Mucosa of rectum (tissue), 2 donors: Measurements from ENCODE around the gene FAM228B.
"Not testable (repeated sequence)": the region's sequence is repeated elsewhere in the genome, so short reads cannot be mapped to it uniquely, and the experiment has no call there.

Source experiments
- H3K27ac ChIP-seq, 2 donors: one replicate each; pipeline ENCODE4 v1.7.0; 2013; ENCODE audit warnings: inconsistent platforms in 2 of 2, low read depth in 2 of 2, low read length in 2 of 2
- H3K27me3 ChIP-seq, 2 donors: one replicate each; pipeline ENCODE4 v1.7.0; 2013; ENCODE audit warnings: low read length in 2 of 2; ENCODE audit not compliant: control insufficient read depth in 2 of 2, insufficient read depth in 2 of 2
- H3K36me3 ChIP-seq, 2 donors: one replicate each; pipeline ENCODE4 v1.7.0; 2013; ENCODE audit warnings: low read length in 2 of 2; ENCODE audit not compliant: control insufficient read depth in 2 of 2, insufficient read depth in 2 of 2
- H3K4me1 ChIP-seq, 2 donors: one replicate each; pipeline ENCODE4 v1.7.0; 2013; ENCODE audit warnings: low read length in 2 of 2, mild to moderate bottlenecking in 1 of 2; ENCODE audit not compliant: control insufficient read depth in 2 of 2, insufficient read depth in 2 of 2
- H3K4me3 ChIP-seq, 2 donors: one replicate each; pipeline ENCODE4 v1.7.0; 2013; ENCODE audit warnings: low read length in 2 of 2
- H3K9ac ChIP-seq, 2 donors: one replicate each; pipeline ENCODE4 v1.7.0; 2013; ENCODE audit warnings: low read length in 2 of 2, low read depth in 1 of 2, mild to moderate bottlenecking in 1 of 2
- H3K9me3 ChIP-seq, 2 donors: one replicate each; pipeline ENCODE4 v1.7.0; 2013; ENCODE audit warnings: low read length in 2 of 2; ENCODE audit not compliant: control insufficient read depth in 2 of 2
- donor health status: healthy.
- donor health status: Normal muscosa, but diverticular disease.

FAM228B gene

GRCh38 chr2:24083567-24084385 is 39.5 kb upstream of the FAM228B start:
- Histone ChIP-seq H3K36me3 (peaks cover 24 to 31% of the 10 kb centered on the region in 2 donors), H3K4me1 (peaks cover 15 to 17% of the 10 kb centered on the region in 2 donors), H3K9me3 (no peaks in the 10 kb centered on the region), H3K27me3 (no peaks in the 10 kb centered on the region), H3K9ac (peak overlapping the region; percentile 84 to 88), H3K4me3 (peak overlapping the region; percentile 87 to 92), H3K27ac (peak overlapping the region; percentile 91 to 95)

GRCh38 chr2:24084386-24085199 is 38.7 kb upstream of the FAM228B start, which contains the start of gene TP53I3:
TSS of gene TP53I3 (minus strand) at chr2:24084834. CDS start at chr2:24084326, 508 bp downstream.
- peak within 1 kb of the TSS; percentile 84 to 88 for H3K9ac ChIP-seq
- H3K4me1 ChIP-seq: peaks cover 15 to 17% of the 10 kb centered on the region in 2 donors
- no peaks in the 10 kb centered on the region for H3K27me3 ChIP-seq
- peaks cover 21 to 24% of the 10 kb centered on the region in 2 donors for H3K36me3 ChIP-seq
- H3K27ac ChIP-seq: peak within 1 kb of the TSS; percentile 91 to 95
- peak within 1 kb of the TSS; percentile 87 to 92 for H3K4me3 ChIP-seq
- H3K9me3 ChIP-seq: no peaks in the 10 kb centered on the region

DNA sequence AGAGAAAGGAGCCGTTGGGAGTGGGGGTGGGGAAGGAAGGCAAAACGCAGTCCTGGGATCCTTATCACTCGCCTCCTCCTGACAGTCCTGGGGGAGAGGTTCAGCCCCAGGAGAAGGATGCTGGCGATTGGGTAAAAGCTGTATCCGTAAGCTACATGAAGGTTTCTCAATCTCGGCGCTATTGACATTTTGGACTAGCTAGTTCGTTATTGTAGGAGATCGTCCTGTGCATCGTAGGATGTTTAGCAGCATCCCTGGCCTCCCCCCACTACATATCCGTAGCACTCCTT is 38.1 kb upstream of the FAM228B start:
- H3K9ac ChIP-seq: peak overlapping the region; percentile 84 to 88
- peak overlapping the region; percentile 87 to 92 for H3K4me3 ChIP-seq
- H3K27ac ChIP-seq: peak overlapping the region; percentile 91 to 95

GRCh38 chr2:24086241-24086640 is 37.0 kb upstream of the FAM228B start:
- Histone ChIP-seq H3K9ac (no peak overlapping the region), H3K27me3 (no peaks in the 10 kb centered on the region), H3K9me3 (no peaks in the 10 kb centered on the region), H3K4me1 (peaks cover 15 to 17% of the 10 kb centered on the region in 2 donors), H3K27ac (no peak overlapping the region), H3K4me3 (no peak overlapping the region), H3K36me3 (peaks cover 10 to 14% of the 10 kb centered on the region in 2 donors)

More for the DNA sequence above, 38.1 kb upstream of the FAM228B start:
- Histone ChIP-seq H3K4me1 (peaks cover 15 to 17% of the 10 kb centered on the region in 2 donors), H3K27me3 (no peaks in the 10 kb centered on the region), H3K9me3 (no peaks in the 10 kb centered on the region), H3K36me3 (peaks cover 18 to 22% of the 10 kb centered on the region in 2 donors)

GRCh38 chr2:24087032-24087431 is 36.2 kb upstream of the FAM228B start:
- Histone ChIP-seq H3K27me3 (no peaks in the 10 kb centered on the region), H3K27ac (no peak overlapping the region), H3K9ac (no peak overlapping the region), H3K9me3 (no peaks in the 10 kb centered on the region), H3K4me1 (peaks cover 15 to 17% of the 10 kb centered on the region in 2 donors), H3K36me3 (peaks cover 9 to 10% of the 10 kb centered on the region in 2 donors), H3K4me3 (no peak overlapping the region)

- peaks cover 6% of the 10 kb centered on the region in 2 donors for H3K4me1 ChIP-seq
Observed at GRCh38 chr2:24088821-24089359, 34.4 kb upstream of the FAM228B start.

GRCh38 chr2:24093270-24093669 is 30.0 kb upstream of the FAM228B start:
- H3K27me3 ChIP-seq, H3K36me3 ChIP-seq, H3K4me3 ChIP-seq, H3K27ac ChIP-seq, H3K4me1 ChIP-seq, H3K9me3 ChIP-seq, H3K9ac ChIP-seq: not testable (repeated sequence)

More at GRCh38 chr2:24088821-24089359, 34.4 kb upstream of the FAM228B start:
- Histone ChIP-seq H3K4me3 (no peak overlapping the region), H3K9me3 (no peaks in the 10 kb centered on the region), H3K27me3 (no peaks in the 10 kb centered on the region), H3K9ac (no peak overlapping the region), H3K27ac (no peak overlapping the region), H3K36me3 (no peaks in the 10 kb centered on the region)

- H3K27me3 ChIP-seq, H3K36me3 ChIP-seq, H3K9me3 ChIP-seq, H3K4me3 ChIP-seq, H3K27ac ChIP-seq, H3K4me1 ChIP-seq, H3K9ac ChIP-seq: not testable (repeated sequence)
Observed at GRCh38 chr2:24095171-24095677, 28.0 kb upstream of the FAM228B start.

GRCh38 chr2:24100732-24101131 is 22.5 kb upstream of the FAM228B start:
- H3K36me3 ChIP-seq, H3K27me3 ChIP-seq, H3K27ac ChIP-seq, H3K4me3 ChIP-seq, H3K9me3 ChIP-seq, H3K9ac ChIP-seq, H3K4me1 ChIP-seq: not testable (repeated sequence)

- Histone ChIP-seq H3K4me3 (no peak overlapping the region), H3K4me1 (no peaks in the 10 kb centered on the region), H3K9ac (no peak overlapping the region)
Observed at GRCh38 chr2:24101992-24102391, 21.3 kb upstream of the FAM228B start.

More at GRCh38 chr2:24101992-24102391, 21.3 kb upstream of the FAM228B start:
- Histone ChIP-seq H3K9me3 (no peaks in the 10 kb centered on the region), H3K36me3 (peaks cover 0 to 3% of the 10 kb centered on the region in 2 donors), H3K27me3 (no peaks in the 10 kb centered on the region), H3K27ac (no peak overlapping the region)
